Dendritic cell treated with granulocyte-macrophage colony-stimulating factor and Interleukin-4, amounts not matched to agents 40 ng/mL and 50 ng/mL, for 4 days (primary cell): ENCODE data around the gene API5.
A peak's percentile ranks its signal among the peaks of the same experiment; 100 is the strongest.
"Not testable (repeated sequence)": the region's sequence is repeated elsewhere in the genome, so short reads cannot be mapped to it uniquely, and the experiment has no call there.

Source experiments
- H3K27ac Mint-ChIP-seq: one replicate; pipeline ENCODE4 v1.8.0; 2022; ENCODE audit warnings: mild to moderate bottlenecking, mixed read lengths
- H3K27me3 Mint-ChIP-seq: one replicate; pipeline ENCODE4 v1.8.0; 2022; ENCODE audit warnings: mild to moderate bottlenecking, mixed read lengths
- H3K36me3 Mint-ChIP-seq: one replicate; pipeline ENCODE4 v1.8.0; 2022; ENCODE audit warnings: low read depth, mixed read lengths
- H3K4me1 Mint-ChIP-seq: one replicate; pipeline ENCODE4 v1.8.0; 2022; ENCODE audit warnings: low read depth, mixed read lengths
- H3K4me3 Mint-ChIP-seq: one replicate; pipeline ENCODE4 v1.8.0; 2022; ENCODE audit warnings: mild to moderate bottlenecking, moderate library complexity, mixed read lengths
- H3K9me3 Mint-ChIP-seq: one replicate; pipeline ENCODE4 v1.8.0; 2022; ENCODE audit warnings: mixed read lengths
- intact Hi-C: fragments of 100-400 bp; cut with micrococcal nuclease; formaldehyde crosslinking; loops from one replicate; pipeline ENCODE4 v1.15.0; 2022

The API5 gene

GRCh38 chr11:43328482-43328881 is 16.7 kb downstream of the API5 start:
- no peak overlapping the region for H3K4me3 Mint-ChIP-seq
- no peak overlapping the region for H3K27ac Mint-ChIP-seq
- peaks cover 91% of the 10 kb centered on the region for H3K36me3 Mint-ChIP-seq
- intact Hi-C loops, result no loop called here
- H3K9me3 Mint-ChIP-seq, result no peaks in the 10 kb centered on the region
- H3K4me1 Mint-ChIP-seq, result no peaks in the 10 kb centered on the region
- H3K27me3 Mint-ChIP-seq, result no peaks in the 10 kb centered on the region

- H3K27me3 Mint-ChIP-seq, result no peaks in the 10 kb centered on the region
- no peak overlapping the region for H3K4me3 Mint-ChIP-seq
- H3K4me1 Mint-ChIP-seq, result no peaks in the 10 kb centered on the region
- no peak overlapping the region for H3K27ac Mint-ChIP-seq
- intact Hi-C loops, result no loop called here
- peaks cover 55% of the 10 kb centered on the region for H3K36me3 Mint-ChIP-seq
- peaks cover 7% of the 10 kb centered on the region for H3K9me3 Mint-ChIP-seq
Measured at GRCh38 chr11:43341159-43341558, 29.4 kb downstream of the API5 start.

- H3K4me1 Mint-ChIP-seq, H3K27ac Mint-ChIP-seq, H3K9me3 Mint-ChIP-seq, H3K4me3 Mint-ChIP-seq, H3K27me3 Mint-ChIP-seq, H3K36me3 Mint-ChIP-seq, intact Hi-C loops: not testable (repeated sequence)
Measured at GRCh38 chr11:43351426-43351825, 39.6 kb downstream of the API5 start.

GRCh38 chr11:43354311-43354710 is 42.5 kb downstream of the API5 start:
- Mint-ChIP-seq H3K27ac (no peak overlapping the region), H3K27me3 (peaks cover 2% of the 10 kb centered on the region), H3K36me3 (peaks cover 11% of the 10 kb centered on the region), H3K4me3 (no peak overlapping the region), H3K4me1 (peaks cover 12% of the 10 kb centered on the region), H3K9me3 (no peaks in the 10 kb centered on the region)
- intact Hi-C loops, result no loop called here

- intact Hi-C loops, result no loop called here
- Mint-ChIP-seq H3K36me3 (peaks cover 16% of the 10 kb centered on the region), H3K27ac (no peak overlapping the region), H3K4me3 (no peak overlapping the region), H3K9me3 (no peaks in the 10 kb centered on the region), H3K27me3 (peaks cover 2% of the 10 kb centered on the region), H3K4me1 (peaks cover 27% of the 10 kb centered on the region)
Measured at GRCh38 chr11:43356336-43356735, 44.5 kb downstream of the API5 start.

GRCh38 chr11:43358279-43358800 is 46.5 kb downstream of the API5 start:
- intact Hi-C loops, result loop anchor here (2.0 kb wide), 1 partner anchor 46 kb away; no protein-coding TSS in a partner anchor
- Mint-ChIP-seq H3K27me3 (peaks cover 2% of the 10 kb centered on the region), H3K4me3 (peak overlapping the region; percentile 98), H3K36me3 (peaks cover 16% of the 10 kb centered on the region), H3K9me3 (no peaks in the 10 kb centered on the region), H3K4me1 (peaks cover 32% of the 10 kb centered on the region), H3K27ac (peak overlapping the region; percentile 98)

- Mint-ChIP-seq H3K27ac (peak within 1 kb of the TSS; percentile 98), H3K36me3 (peaks cover 16% of the 10 kb centered on the region), H3K9me3 (no peaks in the 10 kb centered on the region), H3K27me3 (peaks cover 2% of the 10 kb centered on the region), H3K4me3 (peak within 1 kb of the TSS; percentile 98), H3K4me1 (peaks cover 32% of the 10 kb centered on the region)
- intact Hi-C loops, result loop anchor here (2.0 kb wide), 1 partner anchor 46 kb away; no protein-coding TSS in a partner anchor
Measured at GRCh38 chr11:43358801-43359421, 47.1 kb downstream of the API5 start, which contains the start of gene TTC17. TSS of gene TTC17 (plus strand) at chr11:43358920. CDS start at chr11:43358955, 35 bp downstream.

- H3K27ac Mint-ChIP-seq, result peak overlapping the region; percentile 98
- peaks cover 2% of the 10 kb centered on the region for H3K27me3 Mint-ChIP-seq
- peak overlapping the region; percentile 98 for H3K4me3 Mint-ChIP-seq
- intact Hi-C loops, result loop anchor here (2.0 kb wide), 1 partner anchor 47 kb away; no protein-coding TSS in a partner anchor
- peaks cover 32% of the 10 kb centered on the region for H3K4me1 Mint-ChIP-seq
- H3K9me3 Mint-ChIP-seq, result no peaks in the 10 kb centered on the region
- H3K36me3 Mint-ChIP-seq, result peaks cover 16% of the 10 kb centered on the region
Measured at GRCh38 chr11:43359422-43359818, 47.6 kb downstream of the API5 start.

GRCh38 chr11:43360361-43361032 is 48.7 kb downstream of the API5 start:
- Mint-ChIP-seq H3K4me1 (peaks cover 32% of the 10 kb centered on the region), H3K27me3 (peaks cover 2% of the 10 kb centered on the region), H3K27ac (peak overlapping the region; percentile 98)

GRCh38 chr11:43366677-43367076 is 54.9 kb downstream of the API5 start:
- intact Hi-C loops, result no loop called here
- H3K9me3 Mint-ChIP-seq, result no peaks in the 10 kb centered on the region
- H3K27me3 Mint-ChIP-seq, result no peaks in the 10 kb centered on the region
- no peak overlapping the region for H3K4me3 Mint-ChIP-seq
- H3K36me3 Mint-ChIP-seq, result peaks cover 43% of the 10 kb centered on the region
- peaks cover 32% of the 10 kb centered on the region for H3K4me1 Mint-ChIP-seq
- H3K27ac Mint-ChIP-seq, result peak overlapping the region; percentile 37

More at GRCh38 chr11:43360361-43361032, 48.7 kb downstream of the API5 start:
- no peaks in the 10 kb centered on the region for H3K9me3 Mint-ChIP-seq
- peaks cover 24% of the 10 kb centered on the region for H3K36me3 Mint-ChIP-seq
- peak overlapping the region; percentile 98 for H3K4me3 Mint-ChIP-seq
- intact Hi-C loops, result no loop called here

- H3K27ac Mint-ChIP-seq, result no peak overlapping the region
- H3K9me3 Mint-ChIP-seq, result no peaks in the 10 kb centered on the region
- no peaks in the 10 kb centered on the region for H3K27me3 Mint-ChIP-seq
- H3K36me3 Mint-ChIP-seq, result peaks cover 47% of the 10 kb centered on the region
- intact Hi-C loops, result no loop called here
- peaks cover 32% of the 10 kb centered on the region for H3K4me1 Mint-ChIP-seq
- no peak overlapping the region for H3K4me3 Mint-ChIP-seq
Measured at GRCh38 chr11:43367382-43368178, 55.8 kb downstream of the API5 start.

GRCh38 chr11:43376065-43376464 is 64.3 kb downstream of the API5 start:
- Mint-ChIP-seq H3K4me1 (no peaks in the 10 kb centered on the region), H3K9me3 (no peaks in the 10 kb centered on the region), H3K36me3 (peaks cover 38% of the 10 kb centered on the region), H3K27ac (no peak overlapping the region), H3K4me3 (no peak overlapping the region), H3K27me3 (no peaks in the 10 kb centered on the region)
- intact Hi-C loops, result no loop called here

GRCh38 chr11:43376594-43376993 is 64.8 kb downstream of the API5 start:
- intact Hi-C loops, result no loop called here
- no peaks in the 10 kb centered on the region for H3K4me1 Mint-ChIP-seq
- H3K9me3 Mint-ChIP-seq, result no peaks in the 10 kb centered on the region
- no peak overlapping the region for H3K4me3 Mint-ChIP-seq
- no peaks in the 10 kb centered on the region for H3K27me3 Mint-ChIP-seq
- peaks cover 36% of the 10 kb centered on the region for H3K36me3 Mint-ChIP-seq
- H3K27ac Mint-ChIP-seq, result no peak overlapping the region

GRCh38 chr11:43377389-43377788 is 65.6 kb downstream of the API5 start:
- H3K36me3 Mint-ChIP-seq, result peaks cover 37% of the 10 kb centered on the region
- no peaks in the 10 kb centered on the region for H3K4me1 Mint-ChIP-seq
- H3K4me3 Mint-ChIP-seq, result no peak overlapping the region
- H3K27ac Mint-ChIP-seq, result no peak overlapping the region
- no peaks in the 10 kb centered on the region for H3K9me3 Mint-ChIP-seq
- intact Hi-C loops, result no loop called here
- no peaks in the 10 kb centered on the region for H3K27me3 Mint-ChIP-seq
